ENCODE data around the gene IGF1R. TPM values are rescaled to one million over a fixed set of nuclear protein-coding genes. Genes with fewer than 3 reads are reported as not detected.

The IGF1R gene
- total and polyA plus RNA-seq, 2 experiments from 2014 or later: 10.8 to 42.9 TPM

DNA sequence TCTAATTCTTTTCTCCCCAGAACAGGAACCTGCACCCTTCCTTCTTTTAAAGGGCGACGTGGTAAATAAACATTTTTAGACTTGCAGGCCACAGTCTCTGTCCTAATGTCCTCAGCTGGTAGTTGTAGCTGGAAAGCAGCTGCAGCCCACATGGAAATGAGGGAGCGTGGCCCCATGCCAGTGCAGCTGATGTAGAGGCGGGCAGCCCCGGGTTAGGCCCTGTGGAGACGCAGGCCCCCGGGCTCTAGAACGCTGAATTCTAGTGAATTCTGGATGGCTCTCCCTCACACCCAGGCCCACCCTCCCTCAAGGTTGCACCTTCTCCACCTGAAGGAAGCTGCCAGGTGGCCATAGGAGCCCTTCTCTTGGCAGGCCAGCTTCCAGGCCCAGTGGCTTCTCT is 307.0 kb downstream of the IGF1R start:
- Histone ChIP-seq H3K79me2 (no peaks in the 10 kb centered on the region), H3K4me3 (no peak overlapping the region), H4K20me1 (ENCODE audit: insufficient read depth, poor library complexity, severe bottlenecking) (no peaks in the 10 kb centered on the region), H3K4me2 (no peak overlapping the region), H3K4me1 (ENCODE audit: insufficient read depth) (no peaks in the 10 kb centered on the region), H3K9me2 (replicated peaks; ENCODE audit: insufficient read depth) (no peaks in the 10 kb centered on the region), H2AFZ (no peak overlapping the region), H3K27ac (no peak overlapping the region), H3K36me3 (replicated peaks; ENCODE audit: insufficient read depth, low read depth) (no peaks in the 10 kb centered on the region), H3K9me3 (ENCODE audit: low read depth) (no peaks in the 10 kb centered on the region), H3K27me3 (no peaks in the 10 kb centered on the region)
- no peak for DNase-seq (ENCODE audit: low spot score)
- no peak for TF ChIP-seq EZH2 (IDR thresholded peaks at IDR 0.05; ENCODE audit: borderline replicate concordance)
- TF ChIP-seq EZH2phosphoT487 (IDR thresholded peaks at IDR 0.05; ENCODE audit: low read depth, severe bottlenecking, unreplicated experiment): no peak
- TF ChIP-seq, protein P1, sequence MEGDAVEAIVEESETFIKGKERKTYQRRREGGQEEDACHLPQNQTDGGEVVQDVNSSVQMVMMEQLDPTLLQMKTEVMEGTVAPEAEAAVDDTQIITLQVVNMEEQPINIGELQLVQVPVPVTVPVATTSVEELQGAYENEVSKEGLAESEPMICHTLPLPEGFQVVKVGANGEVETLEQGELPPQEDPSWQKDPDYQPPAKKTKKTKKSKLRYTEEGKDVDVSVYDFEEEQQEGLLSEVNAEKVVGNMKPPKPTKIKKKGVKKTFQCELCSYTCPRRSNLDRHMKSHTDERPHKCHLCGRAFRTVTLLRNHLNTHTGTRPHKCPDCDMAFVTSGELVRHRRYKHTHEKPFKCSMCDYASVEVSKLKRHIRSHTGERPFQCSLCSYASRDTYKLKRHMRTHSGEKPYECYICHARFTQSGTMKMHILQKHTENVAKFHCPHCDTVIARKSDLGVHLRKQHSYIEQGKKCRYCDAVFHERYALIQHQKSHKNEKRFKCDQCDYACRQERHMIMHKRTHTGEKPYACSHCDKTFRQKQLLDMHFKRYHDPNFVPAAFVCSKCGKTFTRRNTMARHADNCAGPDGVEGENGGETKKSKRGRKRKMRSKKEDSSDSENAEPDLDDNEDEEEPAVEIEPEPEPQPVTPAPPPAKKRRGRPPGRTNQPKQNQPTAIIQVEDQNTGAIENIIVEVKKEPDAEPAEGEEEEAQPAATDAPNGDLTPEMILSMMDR (IDR thresholded peaks at IDR 0.05; ENCODE audit: poor library complexity): no peak
- 93% methylated on average over 8 of the region's 8 CpGs for WGBS (ENCODE audit: low lambda C conversion rate, missing lambda C conversion rate)

GRCh38 chr15:98955961-98956723 is 307.8 kb downstream of the IGF1R start:
- Histone ChIP-seq H3K4me1 (ENCODE audit: insufficient read depth) (no peaks in the 10 kb centered on the region), H4K20me1 (ENCODE audit: insufficient read depth, poor library complexity, severe bottlenecking) (no peaks in the 10 kb centered on the region), H2AFZ (no peak overlapping the region), H3K9me3 (ENCODE audit: low read depth) (no peaks in the 10 kb centered on the region), H3K4me3 (no peak overlapping the region), H3K9me2 (replicated peaks; ENCODE audit: insufficient read depth) (no peaks in the 10 kb centered on the region), H3K36me3 (replicated peaks; ENCODE audit: insufficient read depth, low read depth) (no peaks in the 10 kb centered on the region), H3K79me2 (no peaks in the 10 kb centered on the region), H3K27me3 (no peaks in the 10 kb centered on the region), H3K27ac (no peak overlapping the region), H3K4me2 (no peak overlapping the region)
- WGBS (ENCODE audit: low lambda C conversion rate, missing lambda C conversion rate): 98% methylated on average over 24 of the region's 25 CpGs
- DNase-seq (ENCODE audit: low spot score): no peak
- TF ChIP-seq EZH2phosphoT487 (IDR thresholded peaks at IDR 0.05; ENCODE audit: low read depth, severe bottlenecking, unreplicated experiment): no peak

DNA sequence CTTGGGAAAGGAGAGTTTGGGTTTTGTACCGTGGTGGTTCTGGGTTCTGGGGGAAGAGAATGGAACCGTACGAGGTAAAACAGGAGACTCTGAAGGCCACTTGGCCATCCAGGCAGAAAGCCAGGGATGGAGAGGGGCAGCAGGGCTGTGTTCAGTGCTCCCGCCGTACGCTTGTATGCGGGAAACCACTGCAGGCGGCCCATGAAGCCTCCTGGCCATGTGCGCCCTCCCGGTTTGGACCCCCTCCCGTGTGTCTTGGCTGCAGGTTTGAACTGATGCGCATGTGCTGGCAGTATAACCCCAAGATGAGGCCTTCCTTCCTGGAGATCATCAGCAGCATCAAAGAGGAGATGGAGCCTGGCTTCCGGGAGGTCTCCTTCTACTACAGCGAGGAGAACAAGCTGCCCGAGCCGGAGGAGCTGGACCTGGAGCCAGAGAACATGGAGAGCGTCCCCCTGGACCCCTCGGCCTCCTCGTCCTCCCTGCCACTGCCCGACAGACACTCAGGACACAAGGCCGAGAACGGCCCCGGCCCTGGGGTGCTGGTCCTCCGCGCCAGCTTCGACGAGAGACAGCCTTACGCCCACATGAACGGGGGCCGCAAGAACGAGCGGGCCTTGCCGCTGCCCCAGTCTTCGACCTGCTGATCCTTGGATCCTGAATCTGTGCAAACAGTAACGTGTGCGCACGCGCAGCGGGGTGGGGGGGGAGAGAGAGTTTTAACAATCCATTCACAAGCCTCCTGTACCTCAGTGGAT is 308.6 kb downstream of the IGF1R start:
- TF ChIP-seq EZH2 (IDR thresholded peaks at IDR 0.05; ENCODE audit: borderline replicate concordance) (no peak), EZH2phosphoT487 (IDR thresholded peaks at IDR 0.05; ENCODE audit: low read depth, severe bottlenecking, unreplicated experiment) (no peak)
- TF ChIP-seq, protein P1 (IDR thresholded peaks at IDR 0.05; ENCODE audit: poor library complexity): no peak
- Histone ChIP-seq H3K4me2 (no peak overlapping the region), H3K4me3 (no peak overlapping the region), H3K27me3 (no peaks in the 10 kb centered on the region), H3K27ac (no peak overlapping the region), H4K20me1 (ENCODE audit: insufficient read depth, poor library complexity, severe bottlenecking) (no peaks in the 10 kb centered on the region), H3K36me3 (replicated peaks; ENCODE audit: insufficient read depth, low read depth) (no peaks in the 10 kb centered on the region), H3K9me2 (replicated peaks; ENCODE audit: insufficient read depth) (no peaks in the 10 kb centered on the region), H3K4me1 (ENCODE audit: insufficient read depth) (no peaks in the 10 kb centered on the region), H2AFZ (no peak overlapping the region), H3K79me2 (no peaks in the 10 kb centered on the region), H3K9me3 (ENCODE audit: low read depth) (no peaks in the 10 kb centered on the region)
- DNase-seq (ENCODE audit: low spot score): no peak
- WGBS (ENCODE audit: low lambda C conversion rate, missing lambda C conversion rate): 93% methylated on average over 39 of the region's 39 CpGs

DNA sequence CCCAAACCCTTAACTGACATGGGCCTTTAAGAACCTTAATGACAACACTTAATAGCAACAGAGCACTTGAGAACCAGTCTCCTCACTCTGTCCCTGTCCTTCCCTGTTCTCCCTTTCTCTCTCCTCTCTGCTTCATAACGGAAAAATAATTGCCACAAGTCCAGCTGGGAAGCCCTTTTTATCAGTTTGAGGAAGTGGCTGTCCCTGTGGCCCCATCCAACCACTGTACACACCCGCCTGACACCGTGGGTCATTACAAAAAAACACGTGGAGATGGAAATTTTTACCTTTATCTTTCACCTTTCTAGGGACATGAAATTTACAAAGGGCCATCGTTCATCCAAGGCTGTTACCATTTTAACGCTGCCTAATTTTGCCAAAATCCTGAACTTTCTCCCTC is 309.3 kb downstream of the IGF1R start:
- Histone ChIP-seq H3K36me3 (replicated peaks; ENCODE audit: insufficient read depth, low read depth) (no peaks in the 10 kb centered on the region), H3K9me2 (replicated peaks; ENCODE audit: insufficient read depth) (no peaks in the 10 kb centered on the region), H3K79me2 (no peaks in the 10 kb centered on the region), H3K27me3 (no peaks in the 10 kb centered on the region), H3K4me2 (no peak overlapping the region), H3K4me1 (ENCODE audit: insufficient read depth) (no peaks in the 10 kb centered on the region), H3K27ac (no peak overlapping the region), H3K9me3 (ENCODE audit: low read depth) (no peaks in the 10 kb centered on the region), H4K20me1 (ENCODE audit: insufficient read depth, poor library complexity, severe bottlenecking) (no peaks in the 10 kb centered on the region), H3K4me3 (no peak overlapping the region), H2AFZ (no peak overlapping the region)
- DNase-seq (ENCODE audit: low spot score): no peak
- TF ChIP-seq, protein P1 (IDR thresholded peaks at IDR 0.05; ENCODE audit: poor library complexity): no peak
- TF ChIP-seq EZH2phosphoT487 (IDR thresholded peaks at IDR 0.05; ENCODE audit: low read depth, severe bottlenecking, unreplicated experiment) (no peak), EZH2 (IDR thresholded peaks at IDR 0.05; ENCODE audit: borderline replicate concordance) (no peak)
- WGBS (ENCODE audit: low lambda C conversion rate, missing lambda C conversion rate): 95% methylated on average over 6 of the region's 6 CpGs
